Neural crest cell (in vitro differentiated cells): ENCODE measurements around the gene TAAR8. TPM values are rescaled to one million over a fixed set of nuclear protein-coding genes. Genes with fewer than 3 reads are reported as not detected.
"Not testable (repeated sequence)": the region's sequence is repeated elsewhere in the genome, so short reads cannot be mapped to it uniquely, and the experiment has no call there.

ENCODE experiments used
- DNase-seq: peaks from one replicate; pipeline ENCODE4 v3.0.0; 2021; ENCODE audit warnings: low read depth, mixed read lengths, low spot score
- H3K27ac Mint-ChIP-seq: one replicate; pipeline ENCODE4 v1.8.0; 2021; ENCODE audit warnings: mild to moderate bottlenecking, mixed read lengths; ENCODE audit not compliant: unreplicated experiment
- H3K27me3 Mint-ChIP-seq: 2 replicates; pipeline ENCODE4 v1.8.0; 2021; ENCODE audit warnings: low read depth, mild to moderate bottlenecking, mixed read lengths
- H3K36me3 Mint-ChIP-seq: 2 replicates; pipeline ENCODE4 v1.8.0; 2021; ENCODE audit warnings: low read depth, mild to moderate bottlenecking, mixed read lengths
- H3K4me1 Mint-ChIP-seq: 2 replicates; pipeline ENCODE4 v1.8.0; 2021; ENCODE audit warnings: mixed read lengths
- H3K4me3 Mint-ChIP-seq: one replicate; pipeline ENCODE4 v1.8.0; 2021; ENCODE audit warnings: mild to moderate bottlenecking, mixed read lengths
- H3K9me3 Mint-ChIP-seq: 2 replicates; pipeline ENCODE4 v1.8.0; 2021; ENCODE audit warnings: mixed read lengths
- total RNA-seq: library from RNA; stranded (reverse); gene quantifications from 2 replicates; pipeline ENCODE4 v1.2.1, GENCODE V29; 2021
- TF ChIP-seq, protein P1 (sequence below): fragments of 200-600 bp; sonication (generic); conservative IDR thresholded peaks from 2 replicates; pipeline ENCODE4 v1.5.0; 2021; ENCODE audit warnings: antibody characterized with exemption, mild to moderate bottlenecking

Gene TAAR8
- total RNA-seq, 1 donor from 2014 or later: not detected

DNA sequence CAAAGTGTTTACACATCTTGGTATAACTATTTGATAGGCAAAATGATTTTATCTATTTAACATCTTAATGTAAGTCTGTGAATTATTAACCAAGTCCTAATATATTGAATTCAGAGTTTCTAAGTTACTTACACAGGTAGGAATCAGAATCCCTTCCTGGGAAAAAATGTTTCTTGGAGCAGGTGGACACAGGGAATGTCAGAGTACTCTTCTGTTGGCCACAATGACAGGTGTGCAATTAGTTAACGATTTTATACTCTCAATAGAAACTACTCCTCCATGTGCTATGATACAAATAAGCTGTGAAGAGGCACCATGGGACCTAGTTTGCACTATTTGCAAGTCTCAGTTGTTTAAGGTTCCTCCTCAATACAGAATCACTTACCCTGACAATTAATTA, 37.9 kb downstream of the TAAR8 start:
- TF ChIP-seq, protein P1, sequence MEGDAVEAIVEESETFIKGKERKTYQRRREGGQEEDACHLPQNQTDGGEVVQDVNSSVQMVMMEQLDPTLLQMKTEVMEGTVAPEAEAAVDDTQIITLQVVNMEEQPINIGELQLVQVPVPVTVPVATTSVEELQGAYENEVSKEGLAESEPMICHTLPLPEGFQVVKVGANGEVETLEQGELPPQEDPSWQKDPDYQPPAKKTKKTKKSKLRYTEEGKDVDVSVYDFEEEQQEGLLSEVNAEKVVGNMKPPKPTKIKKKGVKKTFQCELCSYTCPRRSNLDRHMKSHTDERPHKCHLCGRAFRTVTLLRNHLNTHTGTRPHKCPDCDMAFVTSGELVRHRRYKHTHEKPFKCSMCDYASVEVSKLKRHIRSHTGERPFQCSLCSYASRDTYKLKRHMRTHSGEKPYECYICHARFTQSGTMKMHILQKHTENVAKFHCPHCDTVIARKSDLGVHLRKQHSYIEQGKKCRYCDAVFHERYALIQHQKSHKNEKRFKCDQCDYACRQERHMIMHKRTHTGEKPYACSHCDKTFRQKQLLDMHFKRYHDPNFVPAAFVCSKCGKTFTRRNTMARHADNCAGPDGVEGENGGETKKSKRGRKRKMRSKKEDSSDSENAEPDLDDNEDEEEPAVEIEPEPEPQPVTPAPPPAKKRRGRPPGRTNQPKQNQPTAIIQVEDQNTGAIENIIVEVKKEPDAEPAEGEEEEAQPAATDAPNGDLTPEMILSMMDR: no peak
- Mint-ChIP-seq H3K4me1 (no peaks in the 10 kb centered on the region), H3K27me3 (no peaks in the 10 kb centered on the region), H3K9me3 (no peaks in the 10 kb centered on the region), H3K27ac (no peak overlapping the region), H3K4me3 (no peak overlapping the region), H3K36me3 (no peaks in the 10 kb centered on the region)
- DNase-seq: no peak

DNA sequence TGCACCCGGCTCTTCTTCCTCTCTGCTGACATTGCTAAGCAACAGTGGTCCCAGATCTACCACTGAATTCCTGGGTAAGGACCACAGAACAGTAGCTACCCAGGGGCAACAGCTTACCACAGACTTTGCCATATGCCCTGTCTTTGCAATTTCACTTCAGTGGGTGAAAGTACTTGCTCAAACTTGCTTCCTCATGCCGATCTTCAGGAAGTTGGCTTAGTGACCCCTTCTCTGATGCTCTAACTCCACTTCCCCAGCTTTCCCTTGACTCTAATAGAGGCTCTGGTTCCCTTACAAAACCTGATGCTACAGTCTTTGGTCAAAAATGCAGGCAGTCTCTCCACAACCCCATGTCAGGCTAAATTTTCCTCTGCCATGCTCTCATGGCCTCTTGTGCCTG, 40.4 kb downstream of the TAAR8 start:
- H3K9me3 Mint-ChIP-seq: no peaks in the 10 kb centered on the region
- no peak overlapping the region for H3K4me3 Mint-ChIP-seq
- no peak for DNase-seq
- H3K27ac Mint-ChIP-seq: no peak overlapping the region
- H3K36me3 Mint-ChIP-seq: no peaks in the 10 kb centered on the region
- H3K27me3 Mint-ChIP-seq: no peaks in the 10 kb centered on the region
- TF ChIP-seq, protein P1: no peak
- no peaks in the 10 kb centered on the region for H3K4me1 Mint-ChIP-seq

DNA sequence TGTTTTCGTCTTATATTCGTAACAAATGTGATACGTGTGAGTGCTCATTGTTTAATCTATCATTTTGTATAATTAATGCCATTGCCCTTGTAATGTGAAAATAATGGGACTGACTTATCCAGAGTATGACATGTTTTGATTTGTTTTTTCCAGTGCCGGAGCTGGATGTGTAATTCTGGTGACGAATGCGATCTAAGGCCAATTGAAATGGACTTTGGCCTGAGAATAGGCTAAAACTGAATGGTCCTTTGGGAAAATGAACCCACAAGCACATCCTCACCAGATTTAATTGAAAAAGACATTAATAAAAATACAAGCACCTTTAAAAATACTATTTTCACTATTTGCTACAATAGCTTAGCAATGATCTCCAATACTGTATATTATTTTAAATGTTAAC, 43.7 kb downstream of the TAAR8 start:
- no peaks in the 10 kb centered on the region for H3K9me3 Mint-ChIP-seq
- H3K27me3 Mint-ChIP-seq: peaks cover 4% of the 10 kb centered on the region
- TF ChIP-seq, protein P1: no peak
- no peaks in the 10 kb centered on the region for H3K36me3 Mint-ChIP-seq
- H3K4me3 Mint-ChIP-seq: no peak overlapping the region
- DNase-seq: no peak
- peaks cover 3% of the 10 kb centered on the region for H3K4me1 Mint-ChIP-seq
- H3K27ac Mint-ChIP-seq: no peak overlapping the region

DNA sequence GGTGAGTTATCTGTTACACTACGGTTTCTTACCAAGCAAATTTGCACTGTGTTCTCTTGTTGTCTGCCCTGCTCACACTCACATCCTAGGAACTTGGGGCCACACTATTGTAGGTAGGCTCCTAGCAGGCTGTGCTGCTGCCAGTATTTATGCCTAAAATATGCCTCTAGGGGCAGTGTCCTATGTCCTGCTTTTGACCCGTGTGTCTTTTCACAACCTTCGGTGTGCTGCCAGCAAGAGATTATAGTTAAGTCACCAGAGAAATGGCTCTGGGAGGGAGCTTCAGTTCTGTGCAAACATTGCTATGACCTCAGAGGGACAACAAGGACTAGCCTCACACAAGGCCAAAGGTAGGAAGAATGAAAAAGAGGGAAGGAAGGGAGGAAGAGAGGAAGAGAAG, 46.0 kb downstream of the TAAR8 start:
- H3K4me3 Mint-ChIP-seq: no peak overlapping the region
- H3K9me3 Mint-ChIP-seq: no peaks in the 10 kb centered on the region
- no peak overlapping the region for H3K27ac Mint-ChIP-seq
- no peak for DNase-seq
- H3K36me3 Mint-ChIP-seq: no peaks in the 10 kb centered on the region
- H3K27me3 Mint-ChIP-seq: peaks cover 4% of the 10 kb centered on the region
- TF ChIP-seq, protein P1: peak; percentile 54
- peaks cover 3% of the 10 kb centered on the region for H3K4me1 Mint-ChIP-seq

DNA sequence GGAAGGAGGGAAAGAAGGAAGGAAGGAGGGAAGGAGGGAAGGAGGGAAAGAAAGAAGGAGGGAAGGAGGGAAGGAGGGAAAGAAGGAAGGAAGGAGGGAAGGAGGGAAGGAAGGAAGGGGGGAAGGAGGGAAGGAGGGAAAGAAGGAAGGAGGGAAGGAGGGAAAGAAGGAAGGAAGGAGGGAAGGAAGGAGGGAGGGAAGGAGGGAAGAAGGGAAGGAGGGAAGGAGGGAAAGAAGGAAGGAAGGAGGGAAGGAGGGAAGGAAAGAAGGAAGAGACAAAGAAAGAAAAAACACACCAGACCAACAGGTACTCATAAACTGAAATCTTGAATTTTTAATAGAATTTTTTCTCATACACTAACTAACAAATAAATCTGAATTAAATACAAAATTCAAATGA, 48.4 kb downstream of the TAAR8 start:
- DNase-seq, H3K9me3 Mint-ChIP-seq, H3K36me3 Mint-ChIP-seq, H3K4me1 Mint-ChIP-seq, H3K27me3 Mint-ChIP-seq, H3K4me3 Mint-ChIP-seq, H3K27ac Mint-ChIP-seq: not testable (repeated sequence)

Other genes with a start within 250 kb of the TAAR8 start
- gene MOXD1, start 151.2 kb upstream of the TAAR8 start, total RNA-seq: 83.6 and 89.4 TPM in 2 replicates
- gene STX7, start 39.6 kb upstream of the TAAR8 start, total RNA-seq: 30.0 and 34.5 TPM in 2 replicates
- not detected in 2 replicates for gene TAAR9, start 14.4 kb upstream of the TAAR8 start, total RNA-seq
- gene TAAR6, start 17.6 kb downstream of the TAAR8 start, total RNA-seq: not detected in 2 replicates
- gene TAAR5, start 37.1 kb downstream of the TAAR8 start, total RNA-seq: not detected in 2 replicates
- not detected in 2 replicates for gene TAAR2, start 71.6 kb downstream of the TAAR8 start, total RNA-seq
- not detected in 2 replicates for gene TAAR1, start 106.5 kb downstream of the TAAR8 start, total RNA-seq
- not detected in 2 replicates for gene VNN1, start 161.4 kb downstream of the TAAR8 start, total RNA-seq
- not detected in 2 replicates for gene VNN2, start 205.2 kb downstream of the TAAR8 start, total RNA-seq
- 18.4 and 18.8 TPM in 2 replicates for gene SLC18B1, start 246.0 kb downstream of the TAAR8 start, total RNA-seq